Measurements from ENCODE around the gene SLIT1. TPM values are rescaled to one million over a fixed set of nuclear protein-coding genes. Genes with fewer than 3 reads are reported as not detected.

Gene SLIT1
- total and polyA plus RNA-seq, 2 of the 8 experiments (the other 6 are each of a cell fraction or from before 2014, with no cell fraction given), result 0.70 to 0.88 TPM

DNA sequence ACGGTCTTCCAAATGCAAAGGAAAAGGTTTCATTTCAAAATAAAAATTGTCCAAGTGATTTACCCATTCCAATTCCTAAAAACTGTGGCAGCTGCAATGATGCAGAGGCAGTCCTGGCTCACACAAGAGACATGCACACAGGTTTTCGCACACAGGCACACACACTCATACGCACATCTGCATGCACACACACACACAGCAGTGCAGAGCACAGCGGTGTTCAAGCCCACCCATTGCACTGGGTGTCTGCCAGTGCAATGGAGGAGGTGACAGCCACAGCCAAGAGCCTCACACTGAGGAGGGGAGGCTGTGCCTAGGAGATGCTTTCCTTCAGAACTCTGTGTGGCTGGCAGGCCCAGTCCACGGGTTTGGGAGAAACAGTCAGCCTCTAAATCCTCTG, 123.7 kb downstream of the SLIT1 start:
- Histone ChIP-seq H3K4me2 (ENCODE audit: insufficient read depth in 1 of 2, low read depth in 2 of 2, low read length in 2 of 2) (no peak overlapping the region), H3K79me1 (ENCODE audit: low read depth, low read length) (no peaks in the 10 kb centered on the region), H3K14ac (ENCODE audit: insufficient read length) (no peak overlapping the region), H3K9ac (replicated peaks in 1 of 4; ENCODE audit: extremely low read depth in 1 of 4, low read depth in 3 of 4, low read length in 3 of 4) (no peak overlapping the region), H3K79me2 (ENCODE audit: control insufficient read depth in 1 of 2, insufficient read depth in 2 of 2, low read length in 2 of 2) (no peaks in the 10 kb centered on the region), H3K36me3 (ENCODE audit: control insufficient read depth in 2 of 4, insufficient read depth in 4 of 4, low read length in 3 of 4) (no peaks in the 10 kb centered on the region), H2AK5ac (ENCODE audit: low read depth, low read length) (no peak overlapping the region), H3K23ac (ENCODE audit: insufficient read length) (no peak overlapping the region), H3K27me3 (replicated peaks in 1 of 4; ENCODE audit: control insufficient read depth in 3 of 4, extremely low read depth in 1 of 4, insufficient read depth in 3 of 4, low read length in 3 of 4) (no peaks in the 10 kb centered on the region), H2BK20ac (ENCODE audit: low read length) (no peak overlapping the region), H4K5ac (ENCODE audit: insufficient read length, low read depth, low read length) (no peak overlapping the region), H3K56ac (replicated peaks; ENCODE audit: insufficient read length, low read depth, low read length) (no peak overlapping the region), H2BK15ac (ENCODE audit: low read length) (no peak overlapping the region), H3K4me3 (ENCODE audit: extremely low read depth in 1 of 4, insufficient read depth in 2 of 4, low read depth in 3 of 4, low read length in 4 of 4) (no peak overlapping the region), H3K9me3 (ENCODE audit: insufficient read depth in 2 of 2, low read depth in 1 of 2, low read length in 1 of 2) (no peaks in the 10 kb centered on the region), H2BK5ac (ENCODE audit: low read depth, low read length) (no peak overlapping the region), H4K20me1 (replicated peaks in 1 of 2; ENCODE audit: control insufficient read depth in 1 of 2, insufficient read depth in 2 of 2, low read length in 2 of 2) (peaks cover 0 to 2% of the 10 kb centered on the region in 2 experiments), H3K4me1 (replicated peaks in 1 of 4; ENCODE audit: control insufficient read depth in 3 of 4, insufficient read depth in 4 of 4, low read length in 3 of 4) (peaks cover 0 to 14% (median 6%) of the 10 kb centered on the region in 4 experiments; a peak in 4 of 7 replicates), H3K4ac (replicated peaks; ENCODE audit: insufficient read length, low read depth, low read length) (no peak overlapping the region), H3K18ac (ENCODE audit: extremely low read depth, low read length) (peak overlapping the region; percentile 60; the same call in 1 of the 2 replicates), H3K27ac (ENCODE audit: low read depth, low read length) (no peak overlapping the region), H3K23me2 (ENCODE audit: low read depth, low read length) (no peaks in the 10 kb centered on the region; the same call in 1 of the 2 replicates), H4K8ac (ENCODE audit: extremely low read depth, insufficient read depth, low read length) (no peak overlapping the region), H2AFZ (ENCODE audit: low read length) (no peak overlapping the region), H2BK12ac (ENCODE audit: low read depth, low read length) (peak overlapping the region; percentile 60; the same call in 1 of the 2 replicates), H2BK120ac (replicated peaks; ENCODE audit: low read depth, low read length) (no peak overlapping the region), H4K91ac (replicated peaks; ENCODE audit: insufficient read length, low read length) (peak overlapping the region; percentile 37)
- DNase-seq (ENCODE audit: low read depth in 1 of 2, low spot score in 2 of 2), result no peak
- no peak for FAIRE-seq
- TF ChIP-seq, protein P1, sequence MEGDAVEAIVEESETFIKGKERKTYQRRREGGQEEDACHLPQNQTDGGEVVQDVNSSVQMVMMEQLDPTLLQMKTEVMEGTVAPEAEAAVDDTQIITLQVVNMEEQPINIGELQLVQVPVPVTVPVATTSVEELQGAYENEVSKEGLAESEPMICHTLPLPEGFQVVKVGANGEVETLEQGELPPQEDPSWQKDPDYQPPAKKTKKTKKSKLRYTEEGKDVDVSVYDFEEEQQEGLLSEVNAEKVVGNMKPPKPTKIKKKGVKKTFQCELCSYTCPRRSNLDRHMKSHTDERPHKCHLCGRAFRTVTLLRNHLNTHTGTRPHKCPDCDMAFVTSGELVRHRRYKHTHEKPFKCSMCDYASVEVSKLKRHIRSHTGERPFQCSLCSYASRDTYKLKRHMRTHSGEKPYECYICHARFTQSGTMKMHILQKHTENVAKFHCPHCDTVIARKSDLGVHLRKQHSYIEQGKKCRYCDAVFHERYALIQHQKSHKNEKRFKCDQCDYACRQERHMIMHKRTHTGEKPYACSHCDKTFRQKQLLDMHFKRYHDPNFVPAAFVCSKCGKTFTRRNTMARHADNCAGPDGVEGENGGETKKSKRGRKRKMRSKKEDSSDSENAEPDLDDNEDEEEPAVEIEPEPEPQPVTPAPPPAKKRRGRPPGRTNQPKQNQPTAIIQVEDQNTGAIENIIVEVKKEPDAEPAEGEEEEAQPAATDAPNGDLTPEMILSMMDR (IDR thresholded peaks at IDR 0.05; ENCODE audit: control extremely low read depth in 1 of 3, insufficient read depth in 1 of 3, low read depth in 1 of 3, low read length in 3 of 3), result no peak
- no peak for TF ChIP-seq JUN (IDR thresholded peaks at IDR 0.05; ENCODE audit: low read depth, low read length)
- no peak for TF ChIP-seq RNF2 (IDR thresholded peaks at IDR 0.05; ENCODE audit: borderline replicate concordance, low read depth, low read length, missing control alignments, poor library complexity, severe bottlenecking)
- no peak for TF ChIP-seq RXRA (IDR thresholded peaks at IDR 0.05; ENCODE audit: insufficient read depth, low read depth, low read length)
- no peak for TF ChIP-seq CHD1 (IDR thresholded peaks at IDR 0.05; ENCODE audit: low read depth, low read length)
- TF ChIP-seq TAF7 (optimal IDR thresholded peaks at IDR 0.05; ENCODE audit: borderline replicate concordance, low read depth, low read length), result no peak
- TF ChIP-seq HDAC6 (IDR thresholded peaks at IDR 0.05; ENCODE audit: low read depth, low read length), result no peak
- TF ChIP-seq KDM1A (IDR thresholded peaks at IDR 0.05; ENCODE audit: borderline replicate concordance, low read length), result no peak
- TF ChIP-seq, protein P2, sequence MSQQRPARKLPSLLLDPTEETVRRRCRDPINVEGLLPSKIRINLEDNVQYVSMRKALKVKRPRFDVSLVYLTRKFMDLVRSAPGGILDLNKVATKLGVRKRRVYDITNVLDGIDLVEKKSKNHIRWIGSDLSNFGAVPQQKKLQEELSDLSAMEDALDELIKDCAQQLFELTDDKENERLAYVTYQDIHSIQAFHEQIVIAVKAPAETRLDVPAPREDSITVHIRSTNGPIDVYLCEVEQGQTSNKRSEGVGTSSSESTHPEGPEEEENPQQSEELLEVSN (IDR thresholded peaks at IDR 0.05), result no peak
- CTCF ChIA-PET (ENCODE audit: partially characterized antibody), result interaction anchor here (0.8 to 8.6 kb wide), 6 partner anchors 11 to 148 kb away, joined by 3 to 62 read pairs (median 3); no protein-coding TSS in a partner anchor
- WGBS, 2 experiments (ENCODE audit: extremely low coverage in 1 of 2, insufficient coverage in 1 of 2, insufficient read length in 1 of 2, insufficient replicate concordance in 2 of 2, low coverage in 1 of 2, low lambda C conversion rate in 2 of 2, missing lambda C conversion rate in 1 of 2), result 87% methylated on average over 5 of the region's 5 CpGs; no CpG with 5 or more reads in 1 of the 2 experiments
- POLR2A ChIA-PET (ENCODE audit: partially characterized antibody), result no interaction called here

Data from H1 (cell line).